ENCODE measurements around the gene HIVEP1.
A peak's percentile ranks its signal among the peaks of the same experiment; 100 is the strongest.

HIVEP1 gene

DNA sequence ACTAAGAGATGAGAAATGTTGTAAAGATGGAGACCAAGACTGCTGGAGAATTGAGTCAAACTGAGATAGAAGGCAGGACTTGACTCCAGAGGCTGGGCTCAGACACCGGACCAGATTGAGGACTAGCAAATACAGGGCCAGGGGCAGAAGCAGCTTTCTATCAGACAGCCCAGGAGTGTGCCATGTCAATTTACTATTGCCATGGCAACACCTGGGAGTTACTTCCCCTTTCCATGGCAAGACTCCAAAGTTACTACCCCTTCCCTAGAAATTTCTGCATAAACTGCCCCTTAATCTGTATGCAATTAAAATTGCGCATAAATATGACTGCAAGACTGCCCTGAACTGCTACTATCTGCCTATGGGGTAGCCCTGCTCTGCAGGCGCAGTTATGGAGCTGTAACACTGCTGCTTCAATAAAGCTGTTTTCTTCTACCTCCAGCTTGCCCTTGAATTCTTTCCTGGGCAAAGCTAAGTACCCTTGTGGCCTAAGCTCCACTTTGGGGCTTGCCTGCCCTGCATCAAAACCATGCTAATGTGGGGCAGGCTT is 188.0 kb downstream of the HIVEP1 start:
- peak; percentile 2 for DNase-seq

DNA sequence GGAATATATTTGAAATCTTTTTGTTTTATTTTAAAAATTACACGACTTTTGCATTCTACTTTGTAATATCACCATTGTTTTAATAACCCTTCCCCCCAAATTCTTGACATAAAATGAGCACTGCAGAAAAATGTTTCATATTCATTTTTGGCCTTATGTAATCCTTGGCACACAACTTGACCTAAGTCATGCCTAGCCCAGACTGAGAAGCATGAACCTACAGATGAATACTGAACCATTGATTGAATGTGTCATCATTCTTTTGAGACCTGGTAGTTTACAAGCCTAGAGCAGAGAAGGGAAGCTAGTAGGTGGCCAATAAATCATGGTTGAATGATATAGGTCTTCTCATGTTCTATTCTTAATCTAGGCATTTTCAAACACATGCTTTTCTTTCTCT is 188.6 kb downstream of the HIVEP1 start:
- no peak for DNase-seq

DNA sequence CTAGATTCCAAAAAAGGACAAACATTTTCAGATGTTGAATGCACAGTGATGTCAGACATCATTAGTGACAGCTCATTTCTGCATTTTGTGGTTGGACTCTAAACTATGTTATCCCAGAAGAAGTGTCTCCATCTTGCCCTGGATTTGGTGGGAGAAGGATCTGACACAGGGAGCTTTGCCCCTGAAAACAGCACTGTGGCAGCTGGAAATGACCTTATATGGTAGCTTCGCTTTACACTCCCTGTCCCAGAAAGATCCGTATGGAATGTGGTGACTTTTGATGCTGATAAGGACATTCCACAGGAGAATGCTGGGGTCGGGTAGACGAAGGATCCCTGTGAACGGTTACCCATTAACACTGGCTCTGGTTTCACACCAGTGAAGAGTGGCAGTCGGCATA is 190.9 kb downstream of the HIVEP1 start:
- DNase-seq, result no peak

- DNase-seq, result no peak
These were observed 196.1 kb downstream of the HIVEP1 start for GRCh38 chr6:12208190-12208589.

DNA sequence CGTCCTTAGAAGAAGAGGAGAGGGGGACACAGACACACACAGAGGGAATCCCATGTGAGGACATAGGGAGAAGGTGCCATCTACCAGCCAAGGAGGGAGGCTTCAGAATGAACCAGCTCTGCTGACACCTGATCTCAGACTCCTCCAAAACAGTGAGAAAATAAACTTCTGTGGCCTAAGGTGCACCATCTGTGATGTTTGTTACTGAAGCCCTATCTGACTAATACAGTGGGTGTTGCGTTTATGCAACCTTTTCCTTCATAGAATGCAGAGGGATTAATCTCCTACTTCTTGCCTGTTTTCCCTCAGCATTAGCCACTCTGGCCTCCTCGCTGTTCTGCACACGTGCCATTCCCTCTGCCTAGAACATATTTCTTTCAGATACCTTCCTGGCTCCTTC is 196.6 kb downstream of the HIVEP1 start:
- DNase-seq, result no peak
